Natural killer cell (primary cell): Measurements from ENCODE around the gene FAM217B. TPM values are rescaled to one million over a fixed set of nuclear protein-coding genes. Genes with fewer than 3 reads are reported as not detected.

Source experiments
- ATAC-seq, 3 donors: fragments of 150-1000 bp in 2 of 3; fragments of 200-7000 bp in 1 of 3; cut with Tn5 transposase; 1 replicate in 1 of 3; 2 replicates in 2 of 3; pipeline ENCODE4 v1.10.0; 2021; ENCODE audit warnings: mild to moderate bottlenecking in 2 of 3, moderate library complexity in 2 of 3
- DNase-seq, 2 donors: peaks; one replicate each; pipeline versions ENCODE4 v3.0.0 to v3.0.0-alpha.2; 2013 to 2021; ENCODE audit warnings: mixed read lengths in 1 of 2
- H3K27ac ChIP-seq: one replicate; pipeline ENCODE4 v1.5.1; 2013; ENCODE audit warnings: mild to moderate bottlenecking, low read length
- H3K27me3 ChIP-seq: one replicate; pipeline ENCODE4 v1.6.1; 2013; ENCODE audit warnings: low read length; ENCODE audit not compliant: control insufficient read depth, insufficient read depth
- H3K36me3 ChIP-seq: one replicate; pipeline ENCODE4 v1.6.1; 2013; ENCODE audit warnings: low read length; ENCODE audit not compliant: control insufficient read depth, insufficient read depth
- H3K4me1 ChIP-seq: one replicate; pipeline ENCODE4 v1.6.1; 2013; ENCODE audit warnings: low read length; ENCODE audit not compliant: control insufficient read depth, insufficient read depth
- H3K4me3 ChIP-seq: one replicate; pipeline ENCODE4 v1.5.1; 2013; ENCODE audit warnings: low read length
- H3K9me3 ChIP-seq: one replicate; pipeline ENCODE4 v1.6.1; 2013; ENCODE audit warnings: low read length; ENCODE audit not compliant: control insufficient read depth, insufficient read depth
- H3K27ac Mint-ChIP-seq, 2 donors: one replicate each; pipeline ENCODE4 v1.8.0; 2022; ENCODE audit warnings: mild to moderate bottlenecking in 2 of 2, mixed read lengths in 2 of 2, moderate library complexity in 1 of 2
- H3K27me3 Mint-ChIP-seq, 2 donors: one replicate each; pipeline ENCODE4 v1.8.0; 2022; ENCODE audit warnings: low read depth in 2 of 2, mixed read lengths in 2 of 2
- H3K36me3 Mint-ChIP-seq: one replicate; pipeline ENCODE4 v1.8.0; 2022; ENCODE audit warnings: mixed read lengths
- H3K4me1 Mint-ChIP-seq, 2 donors: one replicate each; pipeline ENCODE4 v1.8.0; 2022; ENCODE audit warnings: mixed read lengths in 2 of 2
- H3K4me3 Mint-ChIP-seq: one replicate; pipeline ENCODE4 v1.8.0; 2022; ENCODE audit warnings: mild to moderate bottlenecking, moderate library complexity, mixed read lengths
- H3K9me3 Mint-ChIP-seq, 2 donors: one replicate each; pipeline ENCODE4 v1.8.0; 2022; ENCODE audit warnings: mixed read lengths in 2 of 2
- WGBS: methylation state at CpG from one replicate; pipeline ENCODE4 v1.1.7; 2013; ENCODE audit warnings: missing lambda C conversion rate; ENCODE audit not compliant: insufficient coverage; 5-methylcytosine and 5-hydroxymethylcytosine counted together
- intact Hi-C: fragments of 100-400 bp; cut with micrococcal nuclease; formaldehyde crosslinking; loops from one replicate; pipeline ENCODE4 v1.14.2; 2022
- total RNA-seq, 4 donors: library from RNA; stranded (reverse); fragments of 120-200 nt in 1 of 4; gene quantifications; one replicate each; pipeline versions ENCODE4 v1.2.3 to v1.2.4, GENCODE V29; 2013 to 2022
- TF ChIP-seq, protein P1 (sequence below): fragments of 200-600 bp; IDR thresholded peaks from one replicate; pipeline ENCODE4 v1.8.0; 2022; ENCODE audit warnings: antibody characterized with exemption

Gene FAM217B
- total RNA-seq, 3 donors from 2014 or later (not counting 1 experiment from before 2014, with no cell fraction given): 17.1 to 31.1 (median 27.7) TPM

DNA sequence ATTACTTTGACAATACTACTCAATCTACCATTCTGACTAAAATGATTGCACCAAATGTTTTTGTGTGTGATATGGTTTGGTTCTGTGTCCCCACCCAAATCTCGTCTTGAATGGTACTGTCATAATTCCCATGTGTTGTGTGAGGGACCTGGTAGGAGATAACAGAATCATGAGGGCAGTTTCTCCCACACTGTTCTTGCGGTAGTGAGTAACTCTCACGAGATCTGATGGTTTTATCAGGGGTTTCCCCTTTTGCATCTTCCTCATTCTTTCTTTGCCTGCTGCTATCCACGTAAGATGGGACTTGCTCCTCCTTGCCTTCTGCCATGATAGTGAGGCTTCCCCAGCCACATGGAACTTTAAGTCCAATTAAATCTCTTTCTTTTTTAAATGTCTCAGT lies 27.6 kb upstream of the FAM217B start:
- Mint-ChIP-seq H3K36me3 (no peaks in the 10 kb centered on the region), H3K27ac (no peak overlapping the region), H3K4me1 (no peaks in the 10 kb centered on the region), H3K4me3 (no peak overlapping the region), H3K27me3 (peaks cover 0 to 3% of the 10 kb centered on the region in 2 donors), H3K9me3 (no peaks in the 10 kb centered on the region)
- no peak overlapping the region for H3K27ac ChIP-seq
- H3K4me1 ChIP-seq: no peaks in the 10 kb centered on the region
- no peaks in the 10 kb centered on the region for H3K9me3 ChIP-seq
- TF ChIP-seq, protein P1, sequence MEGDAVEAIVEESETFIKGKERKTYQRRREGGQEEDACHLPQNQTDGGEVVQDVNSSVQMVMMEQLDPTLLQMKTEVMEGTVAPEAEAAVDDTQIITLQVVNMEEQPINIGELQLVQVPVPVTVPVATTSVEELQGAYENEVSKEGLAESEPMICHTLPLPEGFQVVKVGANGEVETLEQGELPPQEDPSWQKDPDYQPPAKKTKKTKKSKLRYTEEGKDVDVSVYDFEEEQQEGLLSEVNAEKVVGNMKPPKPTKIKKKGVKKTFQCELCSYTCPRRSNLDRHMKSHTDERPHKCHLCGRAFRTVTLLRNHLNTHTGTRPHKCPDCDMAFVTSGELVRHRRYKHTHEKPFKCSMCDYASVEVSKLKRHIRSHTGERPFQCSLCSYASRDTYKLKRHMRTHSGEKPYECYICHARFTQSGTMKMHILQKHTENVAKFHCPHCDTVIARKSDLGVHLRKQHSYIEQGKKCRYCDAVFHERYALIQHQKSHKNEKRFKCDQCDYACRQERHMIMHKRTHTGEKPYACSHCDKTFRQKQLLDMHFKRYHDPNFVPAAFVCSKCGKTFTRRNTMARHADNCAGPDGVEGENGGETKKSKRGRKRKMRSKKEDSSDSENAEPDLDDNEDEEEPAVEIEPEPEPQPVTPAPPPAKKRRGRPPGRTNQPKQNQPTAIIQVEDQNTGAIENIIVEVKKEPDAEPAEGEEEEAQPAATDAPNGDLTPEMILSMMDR: no peak
- WGBS: 51% methylated on average over 4 of the region's 4 CpGs
- no peak overlapping the region for H3K4me3 ChIP-seq
- DNase-seq (no peak), ATAC-seq (no peak)
- intact Hi-C loops: no loop called here
- no peaks in the 10 kb centered on the region for H3K36me3 ChIP-seq
- H3K27me3 ChIP-seq: no peaks in the 10 kb centered on the region

- Histone ChIP-seq H3K27me3 (no peaks in the 10 kb centered on the region), H3K9me3 (no peaks in the 10 kb centered on the region), H3K4me3 (no peak overlapping the region), H3K4me1 (no peaks in the 10 kb centered on the region), H3K36me3 (no peaks in the 10 kb centered on the region), H3K27ac (no peak overlapping the region)
- no peak for DNase-seq
- Mint-ChIP-seq H3K27me3 (peaks cover 4 to 8% of the 10 kb centered on the region in 2 donors), H3K4me3 (no peak overlapping the region), H3K36me3 (no peaks in the 10 kb centered on the region), H3K27ac (no peak overlapping the region), H3K4me1 (no peaks in the 10 kb centered on the region), H3K9me3 (no peaks in the 10 kb centered on the region)
- ATAC-seq: no peak
- intact Hi-C loops: no loop called here
- TF ChIP-seq, protein P1: no peak
These were observed 19.2 kb upstream of the FAM217B start for GRCh38 chr20:59920944-59921343.

DNA sequence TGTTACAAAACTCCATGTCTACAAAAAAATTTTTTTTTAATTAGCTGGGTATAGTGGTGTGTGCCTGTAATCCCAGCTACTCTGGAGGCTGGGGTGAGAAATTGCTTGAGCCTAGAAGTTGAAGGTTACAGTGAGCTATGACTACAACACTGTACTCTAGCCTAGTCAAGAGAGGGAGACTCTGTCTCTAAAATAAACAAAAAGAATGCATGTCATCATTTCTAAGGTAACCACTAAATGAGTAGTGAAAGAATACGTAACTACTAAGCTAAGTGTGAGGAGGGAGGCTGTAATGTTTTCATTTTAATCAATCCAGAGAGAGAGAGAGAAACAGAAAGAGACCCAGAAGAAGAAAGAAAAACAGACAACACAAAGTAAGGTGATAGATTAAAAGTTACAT lies 16.7 kb upstream of the FAM217B start:
- no peak overlapping the region for H3K4me3 Mint-ChIP-seq
- H3K27ac Mint-ChIP-seq: no peak overlapping the region
- no peaks in the 10 kb centered on the region for H3K9me3 Mint-ChIP-seq
- no peak for DNase-seq
- Histone ChIP-seq H3K4me1 (no peaks in the 10 kb centered on the region), H3K36me3 (no peaks in the 10 kb centered on the region), H3K27ac (no peak overlapping the region), H3K9me3 (no peaks in the 10 kb centered on the region), H3K27me3 (no peaks in the 10 kb centered on the region), H3K4me3 (no peak overlapping the region)
- H3K27me3 Mint-ChIP-seq: peaks cover 5 to 8% of the 10 kb centered on the region in 2 donors
- no CpG with 5 or more reads among the region's 1 CpG for WGBS
- intact Hi-C loops: no loop called here
- TF ChIP-seq, protein P1: no peak
- H3K36me3 Mint-ChIP-seq: no peaks in the 10 kb centered on the region
- no peak for ATAC-seq
- no peaks in the 10 kb centered on the region for H3K4me1 Mint-ChIP-seq

- Histone ChIP-seq H3K27me3 (no peaks in the 10 kb centered on the region), H3K27ac (no peak overlapping the region), H3K36me3 (no peaks in the 10 kb centered on the region), H3K4me3 (no peak overlapping the region), H3K9me3 (no peaks in the 10 kb centered on the region), H3K4me1 (no peaks in the 10 kb centered on the region)
- Mint-ChIP-seq H3K4me1 (no peaks in the 10 kb centered on the region), H3K27me3 (peaks cover 8 to 11% of the 10 kb centered on the region in 2 donors), H3K27ac (no peak overlapping the region), H3K36me3 (no peaks in the 10 kb centered on the region), H3K9me3 (no peaks in the 10 kb centered on the region), H3K4me3 (no peak overlapping the region)
- ATAC-seq (no peak), DNase-seq (no peak)
- whole genome bisulfite sequencing: no CpG with 5 or more reads among the region's 1 CpG
- TF ChIP-seq, protein P1: no peak
- intact Hi-C loops: no loop called here
These were observed 14.8 kb upstream of the FAM217B start for GRCh38 chr20:59925359-59925758.
